Measurements from ENCODE around the gene TMEM184A. TPM values are rescaled to one million over a fixed set of nuclear protein-coding genes. Genes with fewer than 3 reads are reported as not detected.

Gene TMEM184A
- total and polyA plus RNA-seq, 10 of the 15 experiments (the other 5 are each of a cell fraction or from before 2014, with no cell fraction given), result 0.04 to 0.15 TPM; not detected in 8

DNA sequence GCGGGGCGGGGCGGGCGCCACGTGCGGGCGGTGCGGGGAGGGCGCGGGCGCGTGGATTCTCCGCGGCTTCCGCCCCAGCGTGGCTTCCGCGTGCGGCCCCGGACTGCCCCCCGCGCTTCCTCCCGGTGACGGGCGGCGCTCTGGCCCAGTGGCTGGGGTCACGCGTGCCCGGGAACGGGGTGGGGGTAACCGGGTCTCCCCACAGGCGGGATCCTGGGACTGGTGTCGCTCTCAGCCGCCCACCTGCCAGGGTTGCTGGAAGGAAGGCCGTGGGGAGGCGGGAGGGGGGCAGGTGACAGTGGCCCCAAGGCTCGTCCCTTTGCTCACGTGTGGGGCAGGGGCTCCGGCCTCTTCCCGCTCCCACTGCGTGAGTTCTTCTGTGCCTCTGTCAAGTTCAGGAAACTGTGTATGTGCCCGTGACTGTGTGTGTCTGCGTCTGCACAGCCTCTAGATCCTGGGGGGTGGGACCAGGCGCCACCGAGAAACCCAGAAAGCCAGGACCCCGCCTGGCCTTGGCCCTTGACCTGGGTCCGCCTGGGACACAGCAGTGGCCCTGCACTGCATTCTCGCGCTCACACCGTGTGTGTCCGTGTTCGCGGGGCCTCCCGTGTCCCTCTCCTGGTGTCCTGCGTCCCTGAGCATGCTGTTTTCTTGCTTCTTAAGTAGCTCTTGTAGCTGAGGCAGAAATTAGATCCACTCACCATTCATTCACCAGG is 24.6 kb downstream of the TMEM184A start:
- Histone ChIP-seq H2AFZ (ENCODE audit: control insufficient read depth, low read depth, low read length) (no peak overlapping the region), H3K4me1 (ENCODE audit: control insufficient read depth, insufficient read depth, low read length) (peaks cover 13% of the 10 kb centered on the region), H3K79me2 (ENCODE audit: control insufficient read depth, insufficient read depth, low read length) (peaks cover 38% of the 10 kb centered on the region), H3K9ac (ENCODE audit: control insufficient read depth, insufficient read depth, low read length) (peak overlapping the region; percentile 71), H3K4me3 (peak overlapping the region; percentile 63), H3K27me3 (replicated peaks in 1 of 2; ENCODE audit: control insufficient read depth in 2 of 2, insufficient read depth in 2 of 2, low read length in 1 of 2) (no peaks in the 10 kb centered on the region), H3K36me3 (ENCODE audit: control insufficient read depth in 2 of 2, insufficient read depth in 2 of 2, low read length in 1 of 2) (no peaks in the 10 kb centered on the region; a peak in 1 of 4 replicates), H4K20me1 (ENCODE audit: control insufficient read depth, insufficient read depth) (peaks cover 7% of the 10 kb centered on the region; the same call in 1 of the 2 replicates), H3K4me2 (ENCODE audit: control insufficient read depth, insufficient read depth) (peak overlapping the region; percentile 96), H3K9me3 (replicated peaks; ENCODE audit: control insufficient read depth, insufficient read depth, low read length) (no peaks in the 10 kb centered on the region), H3K27ac (ENCODE audit: control insufficient read depth, insufficient read depth) (peak overlapping the region; percentile 69)
- whole genome bisulfite sequencing (ENCODE audit: insufficient coverage, insufficient replicate concordance, low lambda C conversion rate, missing lambda C conversion rate), result 2% methylated on average over 38 of the region's 55 CpGs
- ChIA-PET SMC1A (ENCODE audit: uncharacterized antibody, unreplicated experiment) (no interaction called here), POLR2A (interaction anchor here (0.6 to 1.4 kb wide), 2 partner anchors 26 to 745 kb away, joined by 3 to 5 read pairs; no protein-coding TSS in a partner anchor), RAD21 (ENCODE audit: unreplicated experiment) (no interaction called here), CTCF (interaction anchor here (3.0 kb wide), 1 partner anchor 26 kb away, joined by 9 read pairs; no protein-coding TSS in a partner anchor)
- FAIRE-seq (no peak), DNase-seq (ENCODE audit: low read depth, low spot score) (no peak), ATAC-seq (peak; percentile 11)
- no TSS peak for BruUV-seq (replicated peaks)
- in situ Hi-C loops (cut with MboI) (no loop called here), intact Hi-C loops (cut with micrococcal nuclease; ENCODE audit: unreplicated experiment) (no loop called here)
- peak; percentile 59 for TF ChIP-seq POLR2A (IDR thresholded peaks at IDR 0.05; ENCODE audit: low read depth, low read length)
- TF ChIP-seq YBX1 (IDR thresholded peaks at IDR 0.05), result no peak
- peak in 1 of 2 experiments; percentile 88; a peak in 3 of 4 replicates for TF ChIP-seq BHLHE40 (IDR thresholded peaks at IDR 0.05; ENCODE audit: borderline replicate concordance in 1 of 2, low read depth in 2 of 2, low read length in 1 of 2)
- no peak for TF ChIP-seq SPI1 (IDR thresholded peaks at IDR 0.05; ENCODE audit: borderline replicate concordance, insufficient read depth, low read depth, low read length)
- TF ChIP-seq HDAC2 (IDR thresholded peaks at IDR 0.05), result no peak
- TF ChIP-seq NBN (IDR thresholded peaks at IDR 0.05), result 0 out of 2 replicates have a peak, but pooled peaks have one; percentile 32
- TF ChIP-seq CREB1 (IDR thresholded peaks at IDR 0.05; ENCODE audit: low read depth), result no peak
- TF ChIP-seq NR2F1 (conservative IDR thresholded peaks at IDR 0.05), result peak; percentile 52; the same call in 1 of the 2 replicates
- peak; percentile 20; the same call in 1 of the 2 replicates for TF ChIP-seq IKZF1 (conservative IDR thresholded peaks at IDR 0.05)
- TF ChIP-seq, protein P1, sequence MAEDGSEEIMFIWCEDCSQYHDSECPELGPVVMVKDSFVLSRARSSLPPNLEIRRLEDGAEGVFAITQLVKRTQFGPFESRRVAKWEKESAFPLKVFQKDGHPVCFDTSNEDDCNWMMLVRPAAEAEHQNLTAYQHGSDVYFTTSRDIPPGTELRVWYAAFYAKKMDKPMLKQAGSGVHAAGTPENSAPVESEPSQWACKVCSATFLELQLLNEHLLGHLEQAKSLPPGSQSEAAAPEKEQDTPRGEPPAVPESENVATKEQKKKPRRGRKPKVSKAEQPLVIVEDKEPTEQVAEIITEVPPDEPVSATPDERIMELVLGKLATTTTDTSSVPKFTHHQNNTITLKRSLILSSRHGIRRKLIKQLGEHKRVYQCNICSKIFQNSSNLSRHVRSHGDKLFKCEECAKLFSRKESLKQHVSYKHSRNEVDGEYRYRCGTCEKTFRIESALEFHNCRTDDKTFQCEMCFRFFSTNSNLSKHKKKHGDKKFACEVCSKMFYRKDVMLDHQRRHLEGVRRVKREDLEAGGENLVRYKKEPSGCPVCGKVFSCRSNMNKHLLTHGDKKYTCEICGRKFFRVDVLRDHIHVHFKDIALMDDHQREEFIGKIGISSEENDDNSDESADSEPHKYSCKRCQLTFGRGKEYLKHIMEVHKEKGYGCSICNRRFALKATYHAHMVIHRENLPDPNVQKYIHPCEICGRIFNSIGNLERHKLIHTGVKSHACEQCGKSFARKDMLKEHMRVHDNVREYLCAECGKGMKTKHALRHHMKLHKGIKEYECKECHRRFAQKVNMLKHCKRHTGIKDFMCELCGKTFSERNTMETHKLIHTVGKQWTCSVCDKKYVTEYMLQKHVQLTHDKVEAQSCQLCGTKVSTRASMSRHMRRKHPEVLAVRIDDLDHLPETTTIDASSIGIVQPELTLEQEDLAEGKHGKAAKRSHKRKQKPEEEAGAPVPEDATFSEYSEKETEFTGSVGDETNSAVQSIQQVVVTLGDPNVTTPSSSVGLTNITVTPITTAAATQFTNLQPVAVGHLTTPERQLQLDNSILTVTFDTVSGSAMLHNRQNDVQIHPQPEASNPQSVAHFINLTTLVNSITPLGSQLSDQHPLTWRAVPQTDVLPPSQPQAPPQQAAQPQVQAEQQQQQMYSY (CRISPR knock-in tag; IDR thresholded peaks at IDR 0.05), result no peak
- TF ChIP-seq BACH1 (IDR thresholded peaks at IDR 0.05; ENCODE audit: borderline replicate concordance), result peak; percentile 95
- TF ChIP-seq, protein P2, sequence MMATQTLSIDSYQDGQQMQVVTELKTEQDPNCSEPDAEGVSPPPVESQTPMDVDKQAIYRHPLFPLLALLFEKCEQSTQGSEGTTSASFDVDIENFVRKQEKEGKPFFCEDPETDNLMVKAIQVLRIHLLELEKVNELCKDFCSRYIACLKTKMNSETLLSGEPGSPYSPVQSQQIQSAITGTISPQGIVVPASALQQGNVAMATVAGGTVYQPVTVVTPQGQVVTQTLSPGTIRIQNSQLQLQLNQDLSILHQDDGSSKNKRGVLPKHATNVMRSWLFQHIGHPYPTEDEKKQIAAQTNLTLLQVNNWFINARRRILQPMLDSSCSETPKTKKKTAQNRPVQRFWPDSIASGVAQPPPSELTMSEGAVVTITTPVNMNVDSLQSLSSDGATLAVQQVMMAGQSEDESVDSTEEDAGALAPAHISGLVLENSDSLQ (IDR thresholded peaks at IDR 0.05), result peak; percentile 48; the same call in 1 of the 2 replicates
- TF ChIP-seq GATAD2B (conservative IDR thresholded peaks at IDR 0.05; ENCODE audit: low read depth), result peak; percentile 83; the same call in 1 of the 2 replicates
- peak; percentile 42; the same call in 1 of the 2 replicates for TF ChIP-seq DPF2 (IDR thresholded peaks at IDR 0.05)
- TF ChIP-seq MTA2 (IDR thresholded peaks at IDR 0.05; ENCODE audit: low read depth), result no peak
- TF ChIP-seq, protein P3, sequence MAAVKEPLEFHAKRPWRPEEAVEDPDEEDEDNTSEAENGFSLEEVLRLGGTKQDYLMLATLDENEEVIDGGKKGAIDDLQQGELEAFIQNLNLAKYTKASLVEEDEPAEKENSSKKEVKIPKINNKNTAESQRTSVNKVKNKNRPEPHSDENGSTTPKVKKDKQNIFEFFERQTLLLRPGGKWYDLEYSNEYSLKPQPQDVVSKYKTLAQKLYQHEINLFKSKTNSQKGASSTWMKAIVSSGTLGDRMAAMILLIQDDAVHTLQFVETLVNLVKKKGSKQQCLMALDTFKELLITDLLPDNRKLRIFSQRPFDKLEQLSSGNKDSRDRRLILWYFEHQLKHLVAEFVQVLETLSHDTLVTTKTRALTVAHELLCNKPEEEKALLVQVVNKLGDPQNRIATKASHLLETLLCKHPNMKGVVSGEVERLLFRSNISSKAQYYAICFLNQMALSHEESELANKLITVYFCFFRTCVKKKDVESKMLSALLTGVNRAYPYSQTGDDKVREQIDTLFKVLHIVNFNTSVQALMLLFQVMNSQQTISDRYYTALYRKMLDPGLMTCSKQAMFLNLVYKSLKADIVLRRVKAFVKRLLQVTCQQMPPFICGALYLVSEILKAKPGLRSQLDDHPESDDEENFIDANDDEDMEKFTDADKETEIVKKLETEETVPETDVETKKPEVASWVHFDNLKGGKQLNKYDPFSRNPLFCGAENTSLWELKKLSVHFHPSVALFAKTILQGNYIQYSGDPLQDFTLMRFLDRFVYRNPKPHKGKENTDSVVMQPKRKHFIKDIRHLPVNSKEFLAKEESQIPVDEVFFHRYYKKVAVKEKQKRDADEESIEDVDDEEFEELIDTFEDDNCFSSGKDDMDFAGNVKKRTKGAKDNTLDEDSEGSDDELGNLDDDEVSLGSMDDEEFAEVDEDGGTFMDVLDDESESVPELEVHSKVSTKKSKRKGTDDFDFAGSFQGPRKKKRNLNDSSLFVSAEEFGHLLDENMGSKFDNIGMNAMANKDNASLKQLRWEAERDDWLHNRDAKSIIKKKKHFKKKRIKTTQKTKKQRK (IDR thresholded peaks at IDR 0.05; ENCODE audit: low read depth, low read length), result no peak

Measured in GM12878 (cell line).